Neural progenitor cell (in vitro differentiated cells): ENCODE results near the gene SLC49A4.

Experiments used
- EZH2phosphoT487 ChIP-seq: fragments of 200-600 bp; sonication (generic); IDR thresholded peaks from 2 replicates; pipeline ENCODE4 v1.6.1; 2017; ENCODE audit warnings: antibody characterized with exemption
- TF ChIP-seq, protein P1 (sequence below): fragments of 200-600 bp; sonication (generic); IDR thresholded peaks from 2 replicates; pipeline ENCODE4 v1.5.1; 2017; ENCODE audit warnings: antibody characterized with exemption, mild to moderate bottlenecking

DNA sequence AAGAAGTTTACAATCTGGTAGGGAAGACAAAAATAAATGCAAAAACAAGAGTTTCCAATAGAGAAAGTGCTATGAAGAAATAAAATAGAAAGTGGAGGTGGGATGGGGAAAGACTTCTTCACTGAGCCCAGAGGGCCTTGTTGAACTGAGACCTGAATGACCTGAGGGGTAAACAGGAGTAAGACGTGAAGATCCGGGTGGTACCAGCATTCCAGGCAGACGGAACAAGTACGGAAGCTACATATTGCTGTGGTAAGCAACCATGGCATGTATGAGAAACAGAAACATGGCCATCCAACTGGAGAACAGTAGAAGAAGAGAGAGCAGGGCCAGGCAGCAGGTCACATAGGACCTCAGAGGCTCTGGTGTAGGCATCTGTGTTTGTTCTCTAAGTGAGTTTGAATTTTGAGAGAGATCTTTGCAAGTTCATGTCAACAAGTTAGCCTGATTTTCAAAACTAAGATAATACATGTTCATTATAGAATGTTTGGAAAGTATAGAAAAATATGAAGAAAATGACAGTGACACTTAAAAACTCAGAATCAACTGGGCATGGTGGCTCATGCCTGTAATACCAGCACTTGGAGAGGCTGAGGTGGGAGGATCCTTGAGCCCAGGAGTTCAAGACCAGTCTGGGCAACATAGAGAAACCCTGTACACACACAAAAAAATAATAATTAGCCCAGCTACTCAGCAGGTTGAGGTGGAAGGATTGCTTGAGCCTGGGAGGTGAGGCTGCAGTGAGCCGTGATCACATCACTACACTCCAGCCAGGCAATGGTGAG is 64.3 kb downstream of the SLC49A4 start:
- TF ChIP-seq, protein P1, sequence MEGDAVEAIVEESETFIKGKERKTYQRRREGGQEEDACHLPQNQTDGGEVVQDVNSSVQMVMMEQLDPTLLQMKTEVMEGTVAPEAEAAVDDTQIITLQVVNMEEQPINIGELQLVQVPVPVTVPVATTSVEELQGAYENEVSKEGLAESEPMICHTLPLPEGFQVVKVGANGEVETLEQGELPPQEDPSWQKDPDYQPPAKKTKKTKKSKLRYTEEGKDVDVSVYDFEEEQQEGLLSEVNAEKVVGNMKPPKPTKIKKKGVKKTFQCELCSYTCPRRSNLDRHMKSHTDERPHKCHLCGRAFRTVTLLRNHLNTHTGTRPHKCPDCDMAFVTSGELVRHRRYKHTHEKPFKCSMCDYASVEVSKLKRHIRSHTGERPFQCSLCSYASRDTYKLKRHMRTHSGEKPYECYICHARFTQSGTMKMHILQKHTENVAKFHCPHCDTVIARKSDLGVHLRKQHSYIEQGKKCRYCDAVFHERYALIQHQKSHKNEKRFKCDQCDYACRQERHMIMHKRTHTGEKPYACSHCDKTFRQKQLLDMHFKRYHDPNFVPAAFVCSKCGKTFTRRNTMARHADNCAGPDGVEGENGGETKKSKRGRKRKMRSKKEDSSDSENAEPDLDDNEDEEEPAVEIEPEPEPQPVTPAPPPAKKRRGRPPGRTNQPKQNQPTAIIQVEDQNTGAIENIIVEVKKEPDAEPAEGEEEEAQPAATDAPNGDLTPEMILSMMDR, result no peak
- TF ChIP-seq EZH2phosphoT487, result no peak
